ENCODE data around the gene FOXB1.

FOXB1 gene

GRCh38 chr15:59999612-60000112 lies 4.4 kb upstream of the FOXB1 start:
- DNase-seq = no peak
- Histone ChIP-seq H4K8ac (ENCODE audit: low read length) (no peak overlapping the region), H3K4me2 (ENCODE audit: low read length, poor library complexity, severe bottlenecking) (no peak overlapping the region), H3K4me1 (ENCODE audit: control insufficient read depth, insufficient read depth, low read depth, low read length) (peaks cover 28% of the 10 kb centered on the region), H3K27me3 (ENCODE audit: control insufficient read depth in 1 of 2, insufficient read depth in 1 of 2, low read length in 2 of 2) (peaks cover 98 to 99% of the 10 kb centered on the region in 2 experiments), H3K27ac (ENCODE audit: low read length, poor library complexity, severe bottlenecking) (no peak overlapping the region), H3K9ac (ENCODE audit: low read length) (no peak overlapping the region), H2BK15ac (ENCODE audit: low read depth, poor library complexity, severe bottlenecking) (no peak overlapping the region), H3K4me3 (ENCODE audit: insufficient read depth in 1 of 2, low read depth in 1 of 2, low read length in 2 of 2) (no peak overlapping the region), H2AFZ (ENCODE audit: low read depth, low read length) (no peak overlapping the region), H2BK5ac (ENCODE audit: low read depth, low read length, poor library complexity, severe bottlenecking) (no peak overlapping the region), H2BK12ac (ENCODE audit: low read length in 2 of 2) (no peak overlapping the region), H3K14ac (ENCODE audit: low read length in 2 of 2) (no peak overlapping the region), H2BK120ac (ENCODE audit: low read depth, low read length) (no peak overlapping the region), H3K18ac (ENCODE audit: low read depth in 1 of 2, low read length in 2 of 2) (no peak overlapping the region), H3K36me3 (ENCODE audit: control insufficient read depth in 1 of 2, insufficient read depth in 2 of 2, low read depth in 1 of 2, low read length in 2 of 2) (peaks cover 0 to 3% of the 10 kb centered on the region in 2 experiments), H3K79me1 (replicated peaks; ENCODE audit: low read length, poor library complexity, severe bottlenecking) (no peaks in the 10 kb centered on the region), H3K9me3 (ENCODE audit: control insufficient read depth, low read length) (no peaks in the 10 kb centered on the region), H2AK5ac (ENCODE audit: low read length, severe bottlenecking) (no peak overlapping the region), H4K91ac (ENCODE audit: low read length) (no peak overlapping the region), H3K4ac (ENCODE audit: low read depth in 1 of 2, low read length in 2 of 2) (no peak overlapping the region), H3K23ac (ENCODE audit: low read length in 2 of 2) (no peak overlapping the region)
- WGBS = 1% methylated on average over 23 of the region's 28 CpGs

DNA sequence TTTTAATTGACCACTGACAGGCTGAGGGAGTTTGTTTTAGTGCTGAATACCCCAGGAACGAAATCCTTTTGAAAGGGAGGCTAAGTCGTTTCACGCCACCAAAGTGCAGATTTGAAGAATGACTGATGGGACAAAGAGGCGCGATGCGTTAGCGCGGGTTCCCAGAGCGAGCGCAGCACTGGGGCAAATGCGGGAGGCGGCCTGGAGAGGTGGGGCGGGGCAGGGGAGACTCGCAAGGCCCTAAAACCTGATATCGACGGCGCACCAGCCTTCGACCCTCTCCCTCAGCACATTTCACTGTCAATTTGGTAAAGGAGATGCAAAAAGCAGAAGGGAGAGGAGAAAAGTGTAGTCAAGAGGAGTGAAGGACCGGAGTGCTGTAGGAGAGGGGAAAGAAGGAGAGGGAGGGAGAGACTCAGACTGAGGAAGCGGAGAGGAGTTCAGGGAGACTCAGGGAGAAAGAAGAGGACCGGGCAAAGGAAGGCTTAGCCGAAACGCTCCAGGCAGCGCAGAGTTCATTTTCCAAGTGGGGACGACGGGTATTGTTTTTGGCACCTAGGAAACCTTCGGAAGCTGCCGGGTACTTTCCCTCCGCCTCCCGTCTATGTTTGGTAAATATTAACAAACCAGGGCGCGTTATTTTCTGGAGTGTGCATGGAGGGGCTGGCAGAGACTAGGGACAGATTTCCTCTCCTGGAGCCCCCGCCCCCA lies 3.8 kb upstream of the FOXB1 start:
- H3K79me1 ChIP-seq (replicated peaks; ENCODE audit: low read length, poor library complexity, severe bottlenecking) = no peaks in the 10 kb centered on the region
- WGBS = 4% methylated on average over 25 of the region's 33 CpGs
- H2BK120ac ChIP-seq (ENCODE audit: low read depth, low read length) = no peak overlapping the region
- no peak overlapping the region for H2BK12ac ChIP-seq (ENCODE audit: low read length in 2 of 2)
- no peak overlapping the region for H3K4me3 ChIP-seq (ENCODE audit: insufficient read depth in 1 of 2, low read depth in 1 of 2, low read length in 2 of 2)
- H2BK5ac ChIP-seq (ENCODE audit: low read depth, low read length, poor library complexity, severe bottlenecking) = no peak overlapping the region
- no peak for DNase-seq
- H3K18ac ChIP-seq (ENCODE audit: low read depth in 1 of 2, low read length in 2 of 2) = no peak overlapping the region
- H3K23ac ChIP-seq (ENCODE audit: low read length in 2 of 2) = no peak overlapping the region
- no peak overlapping the region for H3K27ac ChIP-seq (ENCODE audit: low read length, poor library complexity, severe bottlenecking)
- H3K36me3 ChIP-seq (ENCODE audit: control insufficient read depth in 1 of 2, insufficient read depth in 2 of 2, low read depth in 1 of 2, low read length in 2 of 2) = peaks cover 0 to 7% of the 10 kb centered on the region in 2 experiments
- H4K91ac ChIP-seq (ENCODE audit: low read length) = no peak overlapping the region
- no peak overlapping the region for H2BK15ac ChIP-seq (ENCODE audit: low read depth, poor library complexity, severe bottlenecking)
- no peak overlapping the region for H3K9ac ChIP-seq (ENCODE audit: low read length)
- H3K14ac ChIP-seq (ENCODE audit: low read length in 2 of 2) = no peak overlapping the region
- no peak overlapping the region for H4K8ac ChIP-seq (ENCODE audit: low read length)
- H3K4me2 ChIP-seq (ENCODE audit: low read length, poor library complexity, severe bottlenecking) = no peak overlapping the region
- peaks cover 28% of the 10 kb centered on the region for H3K4me1 ChIP-seq (ENCODE audit: control insufficient read depth, insufficient read depth, low read depth, low read length)
- peaks cover 98 to 99% of the 10 kb centered on the region in 2 experiments for H3K27me3 ChIP-seq (ENCODE audit: control insufficient read depth in 1 of 2, insufficient read depth in 1 of 2, low read length in 2 of 2)
- no peak overlapping the region for H2AFZ ChIP-seq (ENCODE audit: low read depth, low read length)
- H3K9me3 ChIP-seq (ENCODE audit: control insufficient read depth, low read length) = no peaks in the 10 kb centered on the region
- H3K4ac ChIP-seq (ENCODE audit: low read depth in 1 of 2, low read length in 2 of 2) = no peak overlapping the region
- H2AK5ac ChIP-seq (ENCODE audit: low read length, severe bottlenecking) = no peak overlapping the region

- no peaks in the 10 kb centered on the region for H3K9me3 ChIP-seq (ENCODE audit: control insufficient read depth, low read length)
- no peak overlapping the region for H2BK15ac ChIP-seq (ENCODE audit: low read depth, poor library complexity, severe bottlenecking)
- no peak overlapping the region for H3K27ac ChIP-seq (ENCODE audit: low read length, poor library complexity, severe bottlenecking)
- H2BK120ac ChIP-seq (ENCODE audit: low read depth, low read length) = no peak overlapping the region
- H2BK12ac ChIP-seq (ENCODE audit: low read length in 2 of 2) = no peak overlapping the region
- H3K4ac ChIP-seq (ENCODE audit: low read depth in 1 of 2, low read length in 2 of 2) = no peak overlapping the region
- no peak overlapping the region for H3K23ac ChIP-seq (ENCODE audit: low read length in 2 of 2)
- DNase-seq = no peak
- H3K27me3 ChIP-seq (ENCODE audit: control insufficient read depth in 1 of 2, insufficient read depth in 1 of 2, low read length in 2 of 2) = peaks cover 98 to 99% of the 10 kb centered on the region in 2 experiments
- no peaks in the 10 kb centered on the region for H3K79me1 ChIP-seq (replicated peaks; ENCODE audit: low read length, poor library complexity, severe bottlenecking)
- no peak overlapping the region for H3K4me2 ChIP-seq (ENCODE audit: low read length, poor library complexity, severe bottlenecking)
- no peak overlapping the region for H2BK5ac ChIP-seq (ENCODE audit: low read depth, low read length, poor library complexity, severe bottlenecking)
- WGBS = under 1% methylated on average over 15 of the region's 19 CpGs
- no peak overlapping the region for H3K4me3 ChIP-seq (ENCODE audit: insufficient read depth in 1 of 2, low read depth in 1 of 2, low read length in 2 of 2)
- no peak overlapping the region for H4K91ac ChIP-seq (ENCODE audit: low read length)
- no peak overlapping the region for H3K9ac ChIP-seq (ENCODE audit: low read length)
- H2AFZ ChIP-seq (ENCODE audit: low read depth, low read length) = no peak overlapping the region
- no peak overlapping the region for H4K8ac ChIP-seq (ENCODE audit: low read length)
- peaks cover 0 to 11% of the 10 kb centered on the region in 2 experiments for H3K36me3 ChIP-seq (ENCODE audit: control insufficient read depth in 1 of 2, insufficient read depth in 2 of 2, low read depth in 1 of 2, low read length in 2 of 2)
- no peak overlapping the region for H3K14ac ChIP-seq (ENCODE audit: low read length in 2 of 2)
- H3K18ac ChIP-seq (ENCODE audit: low read depth in 1 of 2, low read length in 2 of 2) = no peak overlapping the region
- H2AK5ac ChIP-seq (ENCODE audit: low read length, severe bottlenecking) = no peak overlapping the region
- peaks cover 35% of the 10 kb centered on the region for H3K4me1 ChIP-seq (ENCODE audit: control insufficient read depth, insufficient read depth, low read depth, low read length)
These were observed 3.1 kb upstream of the FOXB1 start for GRCh38 chr15:60000824-60001609.
